ENCODE results near the gene ROMO1.
"Not testable (repeated sequence)": the region's sequence is repeated elsewhere in the genome, so short reads cannot be mapped to it uniquely, and the experiment has no call there.

ROMO1 gene

GRCh38 chr20:35743693-35744491, 44.7 kb downstream of the ROMO1 start:
- ChIA-PET CTCF (interaction anchor here (0.9 to 2.6 kb wide), 5 partner anchors 10 to 247 kb away, joined by 3 to 19 read pairs (median 5); no protein-coding TSS in a partner anchor), POLR2A (interaction anchor here (0.6 to 3.2 kb wide), 5 partner anchors 11 to 234 kb away, joined by 3 to 51 read pairs (median 8); no protein-coding TSS in a partner anchor)
- TF ChIP-seq CTCF (IDR thresholded peaks at IDR 0.05; ENCODE audit: insufficient read depth, low read length, missing control alignments): no peak
- H3K4me3 ChIP-seq (ENCODE audit: low read depth, low read length): no peak overlapping the region
- no peak for DNase-seq (ENCODE audit: low read depth, low spot score)

GRCh38 chr20:35744492-35744841, 45.3 kb downstream of the ROMO1 start:
- DNase-seq (ENCODE audit: low read depth, low spot score); H3K4me3 ChIP-seq (ENCODE audit: low read depth, low read length); CTCF ChIA-PET: not testable (repeated sequence)
- POLR2A ChIA-PET: interaction anchor here (0.6 to 3.2 kb wide), 3 partner anchors 51 to 234 kb away, joined by 3 to 51 read pairs (median 3); no protein-coding TSS in a partner anchor

Data from AG04449 (cell line).